ENCODE data around the gene TENM4.

- TF ChIP-seq RAD21 (conservative IDR thresholded peaks at IDR 0.05) (no peak), POLR2AphosphoS5 (IDR thresholded peaks at IDR 0.05) (no peak), SMC3 (conservative IDR thresholded peaks at IDR 0.05; ENCODE audit: poor library complexity) (no peak), REST (IDR thresholded peaks at IDR 0.05; ENCODE audit: borderline replicate concordance) (no peak), EP300 (conservative IDR thresholded peaks at IDR 0.05; ENCODE audit: poor library complexity, severe bottlenecking) (no peak), TAF1 (IDR thresholded peaks at IDR 0.05; ENCODE audit: low read depth) (no peak), EZH2 (IDR thresholded peaks at IDR 0.05; ENCODE audit: borderline replicate concordance, insufficient read depth, low read length, poor library complexity, severe bottlenecking) (no peak)
- TF ChIP-seq, protein P1, sequence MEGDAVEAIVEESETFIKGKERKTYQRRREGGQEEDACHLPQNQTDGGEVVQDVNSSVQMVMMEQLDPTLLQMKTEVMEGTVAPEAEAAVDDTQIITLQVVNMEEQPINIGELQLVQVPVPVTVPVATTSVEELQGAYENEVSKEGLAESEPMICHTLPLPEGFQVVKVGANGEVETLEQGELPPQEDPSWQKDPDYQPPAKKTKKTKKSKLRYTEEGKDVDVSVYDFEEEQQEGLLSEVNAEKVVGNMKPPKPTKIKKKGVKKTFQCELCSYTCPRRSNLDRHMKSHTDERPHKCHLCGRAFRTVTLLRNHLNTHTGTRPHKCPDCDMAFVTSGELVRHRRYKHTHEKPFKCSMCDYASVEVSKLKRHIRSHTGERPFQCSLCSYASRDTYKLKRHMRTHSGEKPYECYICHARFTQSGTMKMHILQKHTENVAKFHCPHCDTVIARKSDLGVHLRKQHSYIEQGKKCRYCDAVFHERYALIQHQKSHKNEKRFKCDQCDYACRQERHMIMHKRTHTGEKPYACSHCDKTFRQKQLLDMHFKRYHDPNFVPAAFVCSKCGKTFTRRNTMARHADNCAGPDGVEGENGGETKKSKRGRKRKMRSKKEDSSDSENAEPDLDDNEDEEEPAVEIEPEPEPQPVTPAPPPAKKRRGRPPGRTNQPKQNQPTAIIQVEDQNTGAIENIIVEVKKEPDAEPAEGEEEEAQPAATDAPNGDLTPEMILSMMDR (IDR thresholded peaks at IDR 0.05; ENCODE audit: poor library complexity, severe bottlenecking), result no peak
Measured at GRCh38 chr11:78991681-78992080, 449.1 kb downstream of the TENM4 start.
